GM21515 (cell line): Measurements from ENCODE around the gene SLC2A13.
"Not testable (repeated sequence)": the region's sequence is repeated elsewhere in the genome, so short reads cannot be mapped to it uniquely, and the experiment has no call there.

Experiments used
- ATAC-seq: cut with Tn5 transposase; IDR thresholded peaks from one replicate; pipeline ENCODE4 v1.9.1; 2021; ENCODE audit not compliant: unreplicated experiment

The SLC2A13 gene

GRCh38 chr12:39830171-39830570 lies 275.7 kb downstream of the SLC2A13 start:
- ATAC-seq, result no peak

GRCh38 chr12:39824505-39825212 lies 281.2 kb downstream of the SLC2A13 start:
- no peak for ATAC-seq

- ATAC-seq, result no peak
Observed at GRCh38 chr12:39816671-39817185, 289.2 kb downstream of the SLC2A13 start.

- no peak for ATAC-seq
Observed at GRCh38 chr12:39815746-39816145, 290.1 kb downstream of the SLC2A13 start.

- ATAC-seq, result no peak
Observed at GRCh38 chr12:39814626-39815025, 291.3 kb downstream of the SLC2A13 start.

GRCh38 chr12:39813776-39814175 lies 292.1 kb downstream of the SLC2A13 start:
- no peak for ATAC-seq

- not testable (repeated sequence) for ATAC-seq
Observed at GRCh38 chr12:39812456-39812855, 293.4 kb downstream of the SLC2A13 start.

GRCh38 chr12:39807043-39807442 lies 298.8 kb downstream of the SLC2A13 start:
- no peak for ATAC-seq

GRCh38 chr12:39805651-39806050 lies 300.2 kb downstream of the SLC2A13 start:
- no peak for ATAC-seq

- no peak for ATAC-seq
Observed at GRCh38 chr12:39804898-39805297, 301.0 kb downstream of the SLC2A13 start.

- no peak for ATAC-seq
Observed at GRCh38 chr12:39804479-39804878, 301.4 kb downstream of the SLC2A13 start.

GRCh38 chr12:39803151-39803550 lies 302.7 kb downstream of the SLC2A13 start:
- ATAC-seq, result no peak

- ATAC-seq, result no peak
Observed at GRCh38 chr12:39798977-39799376, 306.9 kb downstream of the SLC2A13 start.

- ATAC-seq, result no peak
Observed at GRCh38 chr12:39798429-39798828, 307.5 kb downstream of the SLC2A13 start.

- no peak for ATAC-seq
Observed at GRCh38 chr12:39795481-39795880, 310.4 kb downstream of the SLC2A13 start.

- no peak for ATAC-seq
Observed at GRCh38 chr12:39792938-39793337, 312.9 kb downstream of the SLC2A13 start.

- ATAC-seq, result no peak
Observed at GRCh38 chr12:39788239-39788638, 317.6 kb downstream of the SLC2A13 start.

- ATAC-seq, result not testable (repeated sequence)
Observed at GRCh38 chr12:39785814-39786213, 320.1 kb downstream of the SLC2A13 start.

GRCh38 chr12:39782026-39782545 lies 323.8 kb downstream of the SLC2A13 start:
- ATAC-seq, result no peak

- ATAC-seq, result no peak
Observed at GRCh38 chr12:39780913-39781446, 324.9 kb downstream of the SLC2A13 start.

- no peak for ATAC-seq
Observed at GRCh38 chr12:39780411-39780912, 325.4 kb downstream of the SLC2A13 start.

- ATAC-seq, result no peak
Observed at GRCh38 chr12:39779768-39780340, 326.0 kb downstream of the SLC2A13 start.
